A549 treated with Hydrocortisone at 1 μM for 4 hours (cell line): ENCODE data around the gene NPS. TPM values are rescaled to one million over a fixed set of nuclear protein-coding genes. Genes with fewer than 3 reads are reported as not detected.

Experiments used
- total RNA-seq: library from RNA; stranded (reverse); fragments of 200-300 nt; extraction: Qiagen RNA extraction; gene quantifications from 5 replicates; pipeline ENCODE4 v1.2.3, GENCODE V29; 2022

NPS gene, protein sequence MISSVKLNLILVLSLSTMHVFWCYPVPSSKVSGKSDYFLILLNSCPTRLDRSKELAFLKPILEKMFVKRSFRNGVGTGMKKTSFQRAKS
- total RNA-seq: not detected in 5 replicates

DNA sequence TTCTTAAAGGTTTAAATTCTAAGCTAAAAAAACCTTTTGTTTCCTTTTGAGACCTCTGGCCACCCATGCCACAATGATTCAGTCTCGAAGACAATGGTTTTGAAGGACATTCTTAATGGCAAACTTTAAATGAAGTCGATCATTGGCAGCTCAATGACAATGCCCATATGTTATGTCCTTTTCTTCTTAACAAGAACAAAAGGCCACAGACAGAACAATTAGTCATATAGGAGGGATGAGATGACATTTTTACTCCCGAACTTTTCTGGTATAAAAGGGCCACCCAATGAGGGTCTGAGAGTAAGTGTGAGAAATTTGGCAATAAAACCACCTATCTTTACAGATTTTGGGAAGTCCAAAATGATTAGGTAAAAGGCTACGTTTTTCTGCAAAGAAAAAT is at the start of gene NPS:
Gene NPS, plus strand, starts transcription at position 301 of the 400 bp plus-strand sequence. Its CDS starts 60 bp downstream, at position 361.

Other genes starting within 250 kb of the NPS start
- not detected in 5 replicates for gene FOXI2, start 187.9 kb downstream of the NPS start, total RNA-seq